K562 (cell line): ENCODE measurements around the gene ATL1. TPM values are rescaled to one million over a fixed set of nuclear protein-coding genes. Genes with fewer than 3 reads are reported as not detected.

ENCODE experiments used
- HINFP ChIP-seq: fragments of 450-650 bp; conservative IDR thresholded peaks from 2 replicates; pipeline ENCODE4 v1.6.1; 2016; ENCODE audit warnings: missing genetic modification characterization, low read depth, mild to moderate bottlenecking, control low read depth, missing compliant biosample characterization
- NR2F6 ChIP-seq: fragments of 450-650 bp; formaldehyde crosslinking; IDR thresholded peaks from 2 replicates; pipeline ENCODE4 v1.4.0; 2020; ENCODE audit warnings: mild to moderate bottlenecking
- RBM25 ChIP-seq: fragments of 200-400 bp; formaldehyde crosslinking; IDR thresholded peaks from 2 replicates; pipeline ENCODE4 v1.6.1; 2018; ENCODE audit warnings: low read length, low read depth, moderate library complexity; ENCODE audit not compliant: severe bottlenecking
- TRIM25 ChIP-seq: fragments of 450-650 bp; IDR thresholded peaks from 2 replicates; pipeline ENCODE4 v1.7.0; 2016; ENCODE audit warnings: borderline replicate concordance
- ZBTB40 ChIP-seq, 2 experiments: fragments of 450-650 bp in 1 of 2; sonication (generic) in 1 of 2; formaldehyde crosslinking in 1 of 2; IDR thresholded peaks; 2 replicates each; pipeline versions ENCODE4 v1.7.1 to v1.9.0; 2016 to 2022; ENCODE audit warnings: inconsistent platforms in 1 of 2, mild to moderate bottlenecking in 1 of 2, missing genetic modification reagents in 1 of 2
- ZNF175 ChIP-seq: fragments of 200-800 bp; sonication (Bioruptor generic); IDR thresholded peaks from 2 replicates; pipeline ENCODE4 v1.6.1; 2016; ENCODE audit warnings: low read depth, mild to moderate bottlenecking, missing genetic modification characterization, missing compliant biosample characterization
- ZNF518B ChIP-seq: fragments of 250-450 bp; sonication (Bioruptor Pico); IDR thresholded peaks from 2 replicates; pipeline ENCODE4 v1.5.0; 2021; ENCODE audit warnings: mild to moderate bottlenecking, moderate library complexity
- ZNF785 ChIP-seq: fragments of 250-450 bp; sonication (Bioruptor Pico); IDR thresholded peaks from 2 replicates; pipeline ENCODE4 v1.4.0; 2020; ENCODE audit warnings: mild to moderate bottlenecking
- polyA plus RNA-seq, 8 experiments: library from polyadenylated mRNA; depleted of rRNA in 4 of 8; stranded (reverse) in 5 of 8; unstranded in 3 of 8; fragments of >200 nt; fragmentation: Nextera tagmentation in 2 of 8; fragmentation: Illumina TruSeq in 1 of 8; extraction: Ambion mirVana in 2 of 8; extraction: Trizol in 1 of 8; gene quantifications; 2 replicates each; pipeline versions ENCODE4 v1.2.1 to v1.2.3, GENCODE V29; 2011 to 2014; ENCODE audit warnings: inconsistent platforms in 1 of 8, missing spikeins in 1 of 8
- total RNA-seq, 7 experiments: library from RNA; depleted of rRNA in 6 of 7; stranded (reverse); fragments of >200 nt in 6 of 7; fragmentation: Illumina TruSeq in 2 of 7; extraction: Trizol in 2 of 7; gene quantifications; 2 replicates each; pipeline versions ENCODE4 v1.2.1 to v1.2.3, GENCODE V29; 2011 to 2021; ENCODE audit warnings: low replicate concordance in 1 of 7

ATL1 gene
- total and polyA plus RNA-seq, 9 of the 15 experiments (the other 6 are each of a cell fraction or from before 2014, with no cell fraction given): 0.04 to 0.16 (median 0.07) TPM; not detected in 4

- TF ChIP-seq TRIM25: no peak
- TF ChIP-seq ZNF518B (CRISPR knock-in tag): no peak
- TF ChIP-seq RBM25: no peak
- no peak for TF ChIP-seq NR2F6
- 0 out of 2 replicates have a peak, but pooled peaks have one; percentile 58 for TF ChIP-seq ZNF175 (CRISPR knock-in tag)
- no peak for TF ChIP-seq ZBTB40 (IDR thresholded peaks at IDR 0.05)
- no peak for TF ChIP-seq ZBTB40 (CRISPR knock-in tag; IDR thresholded peaks at IDR 0.05)
- no peak for TF ChIP-seq HINFP (tag)
- TF ChIP-seq ZNF785: no peak
Measured at GRCh38 chr14:50667996-50668825, 108.3 kb downstream of the ATL1 start, which contains the start of gene SAV1 (continued).
